Trophoblast cell (in vitro differentiated cells and primary cell): Measurements from ENCODE around the gene OR2W1.

Experiments used
- DNase-seq, 2 donors: peaks; one replicate each; pipeline ENCODE4 v3.0.0-alpha.2; 2016
- H2AFZ ChIP-seq: 2 replicates; pipeline ENCODE4 v1.6.1; 2013; ENCODE audit warnings: low read length, moderate library complexity, mild to moderate bottlenecking; ENCODE audit not compliant: insufficient read depth, poor library complexity
- H2AK5ac ChIP-seq: 2 replicates; pipeline ENCODE4 v1.6.1; 2013; ENCODE audit warnings: mild to moderate bottlenecking, low read length
- H2BK120ac ChIP-seq: 2 replicates; pipeline ENCODE4 v1.6.1; 2013; ENCODE audit warnings: low read length, mild to moderate bottlenecking, moderate library complexity; ENCODE audit not compliant: insufficient read depth, poor library complexity
- H2BK12ac ChIP-seq: 2 replicates; pipeline ENCODE4 v1.6.1; 2013; ENCODE audit warnings: mild to moderate bottlenecking, low read length, moderate library complexity
- H2BK5ac ChIP-seq: 2 replicates; pipeline ENCODE4 v1.6.1; 2013; ENCODE audit warnings: low read length, low read depth, moderate library complexity, mild to moderate bottlenecking; ENCODE audit not compliant: poor library complexity
- H3K14ac ChIP-seq: 2 replicates; pipeline ENCODE4 v1.6.1; 2013; ENCODE audit warnings: mild to moderate bottlenecking, low read length
- H3K18ac ChIP-seq: 2 replicates; pipeline ENCODE4 v1.6.1; 2013; ENCODE audit warnings: mild to moderate bottlenecking, low read length
- H3K23ac ChIP-seq: 2 replicates; pipeline ENCODE4 v1.6.1; 2013; ENCODE audit warnings: low read length
- H3K27ac ChIP-seq: 2 replicates; pipeline ENCODE4 v1.5.1; 2013; ENCODE audit warnings: low read depth, mild to moderate bottlenecking, inconsistent platforms, low read length, moderate library complexity
- H3K27me3 ChIP-seq: 2 replicates; pipeline ENCODE4 v1.6.1; 2013; ENCODE audit warnings: inconsistent platforms, mild to moderate bottlenecking, low read length, moderate library complexity; ENCODE audit not compliant: insufficient read depth
- H3K36me3 ChIP-seq, 2 experiments: 1 replicate in 1 of 2; 2 replicates in 1 of 2; pipeline ENCODE4 v1.6.1; 2013; ENCODE audit warnings: low read length in 2 of 2, mild to moderate bottlenecking in 2 of 2, moderate library complexity in 1 of 2; ENCODE audit not compliant: insufficient read depth in 2 of 2, control insufficient read depth in 1 of 2
- H3K4ac ChIP-seq: 2 replicates; pipeline ENCODE4 v1.6.1; 2013; ENCODE audit warnings: low read depth, mild to moderate bottlenecking, low read length, moderate library complexity
- H3K4me1 ChIP-seq, 2 experiments: 1 replicate in 1 of 2; 2 replicates in 1 of 2; pipeline ENCODE4 v1.6.1; 2013; ENCODE audit warnings: low read length in 2 of 2, mild to moderate bottlenecking in 2 of 2, moderate library complexity in 1 of 2; ENCODE audit not compliant: insufficient read depth in 2 of 2, control insufficient read depth in 1 of 2
- H3K4me2 ChIP-seq: 2 replicates; pipeline ENCODE4 v1.6.1; 2013; ENCODE audit warnings: inconsistent platforms, mild to moderate bottlenecking, low read length, moderate library complexity
- H3K4me3 ChIP-seq: 2 replicates; pipeline ENCODE4 v1.5.1; 2013; ENCODE audit warnings: mild to moderate bottlenecking, low read depth, low read length, inconsistent platforms
- H3K79me1 ChIP-seq: one replicate; pipeline ENCODE4 v1.6.1; 2013; ENCODE audit warnings: low read length
- H3K79me2 ChIP-seq: 2 replicates; pipeline ENCODE4 v1.6.1; 2013; ENCODE audit warnings: low read length, mild to moderate bottlenecking; ENCODE audit not compliant: control insufficient read depth, insufficient read depth, poor library complexity
- H3K9ac ChIP-seq: 2 replicates; pipeline ENCODE4 v1.6.1; 2013; ENCODE audit warnings: mild to moderate bottlenecking, low read length
- H3K9me3 ChIP-seq: 2 replicates; pipeline ENCODE4 v1.6.1; 2013; ENCODE audit warnings: low read depth, mild to moderate bottlenecking, control low read depth, inconsistent platforms, low read length; ENCODE audit not compliant: insufficient read depth
- H4K12ac ChIP-seq: 2 replicates; pipeline ENCODE4 v1.6.1; 2013; ENCODE audit warnings: low read depth, mild to moderate bottlenecking, low read length, moderate library complexity
- H4K8ac ChIP-seq: 2 replicates; pipeline ENCODE4 v1.6.1; 2013; ENCODE audit warnings: low read depth, mild to moderate bottlenecking, low read length, moderate library complexity
- H4K91ac ChIP-seq: one replicate; pipeline ENCODE4 v1.6.1; 2013; ENCODE audit warnings: low read depth, mild to moderate bottlenecking, low read length, moderate library complexity
- WGBS: extraction: QIAGEN DNeasy Blood & Tissue Kit; methylation state at CpG from one replicate; pipeline ENCODE4 v1.1.7; 2013; ENCODE audit warnings: missing lambda C conversion rate; ENCODE audit not compliant: insufficient read length, insufficient coverage; ENCODE audit errors: extremely low coverage; 5-methylcytosine and 5-hydroxymethylcytosine counted together

The OR2W1 gene

GRCh38 chr6:29081312-29081711, 36.3 kb upstream of the OR2W1 start:
- Histone ChIP-seq H3K27ac (no peak overlapping the region), H3K4me3 (no peak overlapping the region), H3K4ac (no peak overlapping the region), H4K8ac (no peak overlapping the region), H3K36me3 (no peaks in the 10 kb centered on the region), H3K9ac (no peak overlapping the region), H4K12ac (no peak overlapping the region), H3K4me1 (no peaks in the 10 kb centered on the region), H3K18ac (no peak overlapping the region), H3K27me3 (no peaks in the 10 kb centered on the region), H4K91ac (no peak overlapping the region), H3K79me2 (no peaks in the 10 kb centered on the region), H2AFZ (no peak overlapping the region), H3K23ac (no peak overlapping the region), H3K4me2 (no peak overlapping the region), H3K9me3 (peaks cover 2% of the 10 kb centered on the region), H2AK5ac (no peak overlapping the region), H3K14ac (no peak overlapping the region), H3K79me1 (no peaks in the 10 kb centered on the region), H2BK120ac (no peak overlapping the region), H2BK5ac (no peak overlapping the region), H2BK12ac (no peak overlapping the region)
- no peak for DNase-seq

- H3K4me3 ChIP-seq = no peak overlapping the region
- no peak overlapping the region for H4K91ac ChIP-seq
- no peak overlapping the region for H3K4ac ChIP-seq
- no peak overlapping the region for H2AK5ac ChIP-seq
- no peak overlapping the region for H4K12ac ChIP-seq
- no peaks in the 10 kb centered on the region for H3K36me3 ChIP-seq
- H3K4me1 ChIP-seq = no peaks in the 10 kb centered on the region
- no peaks in the 10 kb centered on the region for H3K79me1 ChIP-seq
- H3K27ac ChIP-seq = no peak overlapping the region
- no peak overlapping the region for H3K14ac ChIP-seq
- peaks cover 2% of the 10 kb centered on the region for H3K9me3 ChIP-seq
- no peak overlapping the region for H4K8ac ChIP-seq
- no peak for DNase-seq
- H2BK120ac ChIP-seq = no peak overlapping the region
- WGBS = no CpG with 5 or more reads among the region's 1 CpG
- no peak overlapping the region for H2BK5ac ChIP-seq
- no peaks in the 10 kb centered on the region for H3K79me2 ChIP-seq
- H3K18ac ChIP-seq = no peak overlapping the region
- H3K27me3 ChIP-seq = no peaks in the 10 kb centered on the region
- H3K9ac ChIP-seq = no peak overlapping the region
- H2AFZ ChIP-seq = no peak overlapping the region
- H3K4me2 ChIP-seq = no peak overlapping the region
- H2BK12ac ChIP-seq = no peak overlapping the region
- H3K23ac ChIP-seq = no peak overlapping the region
Measured at GRCh38 chr6:29079203-29079602, 34.2 kb upstream of the OR2W1 start.

DNA sequence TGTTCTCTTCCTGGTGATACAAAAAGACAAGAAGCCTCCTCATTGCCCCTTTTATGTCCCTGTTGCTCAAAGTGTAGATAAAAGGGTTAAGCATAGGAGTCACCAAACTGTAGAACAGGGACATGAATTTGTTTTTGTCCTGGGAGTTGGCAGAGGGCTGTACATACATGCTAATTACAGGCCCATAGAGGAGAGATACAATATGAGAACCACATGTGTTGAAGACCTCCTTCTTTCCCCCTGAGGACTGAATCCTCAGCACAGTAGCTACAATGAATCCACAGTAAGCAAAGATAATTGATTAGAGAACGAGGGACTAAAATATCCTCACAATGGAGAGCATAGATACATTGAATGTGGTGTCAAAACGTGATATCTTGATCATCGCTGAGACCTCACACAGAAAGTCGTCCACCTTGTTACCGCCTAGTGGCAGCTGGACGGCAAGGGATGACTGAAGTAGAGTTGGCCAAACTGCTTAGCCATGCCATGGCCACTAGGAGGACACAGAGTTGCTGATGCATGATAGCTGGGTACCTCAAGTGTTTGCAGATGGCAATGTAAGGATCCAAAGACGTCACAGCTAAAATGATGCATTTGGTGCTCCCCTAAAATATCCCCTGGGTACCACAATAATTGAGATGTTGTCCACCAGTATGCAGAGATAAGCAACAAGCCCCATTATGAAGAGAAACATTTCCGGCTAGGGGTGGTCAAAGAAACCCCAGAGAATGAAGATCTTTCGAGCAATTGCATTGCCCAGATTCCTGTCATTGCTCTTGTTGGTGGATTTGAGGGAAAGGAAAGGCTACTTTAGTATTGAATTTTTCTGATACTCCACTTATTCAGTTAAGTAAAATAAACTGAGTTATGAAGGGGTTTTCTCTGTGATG, 27.1 kb upstream of the OR2W1 start:
- H2AFZ ChIP-seq = no peak overlapping the region
- H3K9me3 ChIP-seq = no peaks in the 10 kb centered on the region
- no peak overlapping the region for H3K4me2 ChIP-seq
- DNase-seq = peak; percentile 42 to 64
- H3K27me3 ChIP-seq = no peaks in the 10 kb centered on the region
- WGBS = no CpG with 5 or more reads among the region's 9 CpGs
- no peak overlapping the region for H2BK12ac ChIP-seq
- no peak overlapping the region for H2BK120ac ChIP-seq
- no peak overlapping the region for H3K18ac ChIP-seq
- H3K4ac ChIP-seq = no peak overlapping the region
- no peak overlapping the region for H4K12ac ChIP-seq
- no peak overlapping the region for H3K23ac ChIP-seq
- H3K79me2 ChIP-seq = no peaks in the 10 kb centered on the region
- no peak overlapping the region for H3K14ac ChIP-seq
- no peak overlapping the region for H3K4me3 ChIP-seq
- no peaks in the 10 kb centered on the region for H3K36me3 ChIP-seq
- H4K91ac ChIP-seq = no peak overlapping the region
- no peak overlapping the region for H3K9ac ChIP-seq
- H4K8ac ChIP-seq = no peak overlapping the region
- no peak overlapping the region for H3K27ac ChIP-seq
- no peaks in the 10 kb centered on the region for H3K4me1 ChIP-seq
- no peaks in the 10 kb centered on the region for H3K79me1 ChIP-seq
- no peak overlapping the region for H2BK5ac ChIP-seq
- H2AK5ac ChIP-seq = no peak overlapping the region

DNA sequence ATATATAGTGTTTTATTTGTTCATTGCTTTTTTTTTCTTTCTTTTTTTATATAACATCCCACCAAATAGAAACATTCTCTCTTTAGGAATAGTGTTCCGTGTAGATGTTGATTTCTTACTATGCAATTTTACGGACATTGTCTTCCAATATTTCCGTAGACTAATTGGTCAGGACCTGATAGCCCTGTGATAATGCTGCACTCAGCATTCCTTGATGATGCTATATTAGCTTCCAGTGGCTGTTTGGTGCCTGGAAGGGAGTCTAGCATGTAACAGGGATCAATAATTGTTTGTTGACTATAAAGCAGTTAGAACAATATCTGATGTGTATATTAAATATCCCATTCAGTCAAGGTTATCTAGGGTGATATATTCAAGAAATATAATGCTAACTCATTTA, 6.7 kb upstream of the OR2W1 start:
- Histone ChIP-seq H3K79me2 (no peaks in the 10 kb centered on the region), H2BK12ac (no peak overlapping the region), H3K9ac (no peak overlapping the region), H4K8ac (no peak overlapping the region), H2AFZ (no peak overlapping the region), H3K4ac (no peak overlapping the region), H2BK5ac (no peak overlapping the region), H4K12ac (no peak overlapping the region), H3K4me3 (no peak overlapping the region), H3K9me3 (no peaks in the 10 kb centered on the region), H3K18ac (no peak overlapping the region), H3K27ac (no peak overlapping the region), H3K4me2 (no peak overlapping the region), H3K14ac (no peak overlapping the region), H3K36me3 (no peaks in the 10 kb centered on the region), H3K23ac (no peak overlapping the region), H2AK5ac (no peak overlapping the region), H3K4me1 (no peaks in the 10 kb centered on the region), H3K79me1 (no peaks in the 10 kb centered on the region), H3K27me3 (no peaks in the 10 kb centered on the region), H2BK120ac (no peak overlapping the region), H4K91ac (no peak overlapping the region)
- DNase-seq = no peak
- no CpG with 5 or more reads among the region's 3 CpGs for WGBS
